ENCODE data around the gene INSM2. TPM values are rescaled to one million over a fixed set of nuclear protein-coding genes. Genes with fewer than 3 reads are reported as not detected.

The INSM2 gene
- total and polyA plus RNA-seq, 2 of the 13 experiments (the other 11 are each of a cell fraction or from before 2014, with no cell fraction given): not detected

GRCh38 chr14:35532783-35533356 lies 1.1 kb upstream of the INSM2 start:
- peak; percentile 3 for ATAC-seq
- peaks cover 25% of the 10 kb centered on the region; the same call in 1 of the 2 replicates for H4K20me1 ChIP-seq (ENCODE audit: insufficient read depth, low read length)
- in situ Hi-C loops (cut with HindIII; ENCODE audit: extremely low pct_ligation_motif_present, low pct_unique_long_range_greater_than_20kb) (loop anchor here (10.0 kb wide), 1 partner anchor 282 kb away; no protein-coding TSS in a partner anchor), intact Hi-C loops (cut with micrococcal nuclease; ENCODE audit: unreplicated experiment) (loop anchor here (5.0 kb wide), 2 partner anchors 96 to 154 kb away; no protein-coding TSS in a partner anchor)
- 22% methylated on average over 6 of the region's 6 CpGs for WGBS (ENCODE audit: low lambda C conversion rate)
- H3K4me2 ChIP-seq (ENCODE audit: low read depth, low read length): peak overlapping the region; percentile 94
- BruUV-seq (replicated peaks): no TSS peak
- FAIRE-seq: no peak
- POLR2A ChIA-PET: no interaction called here
- peak overlapping the region; percentile 62 to 80 (median 63) for H3K4me3 ChIP-seq (replicated peaks in 1 of 3; ENCODE audit: insufficient read depth in 1 of 3, low read depth in 2 of 3, low read length in 3 of 3)
- no peak overlapping the region for H2AFZ ChIP-seq (ENCODE audit: low read length)
- CTCF ChIA-PET (ENCODE audit: low intra/inter-chr PET ratio, low total read pairs): no interaction called here
- H3K36me3 ChIP-seq (replicated peaks in 1 of 2; ENCODE audit: control insufficient read depth in 1 of 2, insufficient read depth in 2 of 2, low read length in 2 of 2): no peaks in the 10 kb centered on the region
- no peak for DNase-seq (ENCODE audit: low spot score)
- H3K79me2 ChIP-seq (ENCODE audit: insufficient read depth, low read length): no peaks in the 10 kb centered on the region
- no peak overlapping the region for H3K9ac ChIP-seq (ENCODE audit: insufficient read depth, low read depth, low read length)
- peaks cover 13 to 55% of the 10 kb centered on the region in 2 experiments for H3K27me3 ChIP-seq (ENCODE audit: control insufficient read depth in 1 of 2, insufficient read depth in 2 of 2, low read length in 2 of 2)
- H3K27ac ChIP-seq (ENCODE audit: extremely low read length, insufficient read depth, low read length): no peak overlapping the region
- no peaks in the 10 kb centered on the region for H3K9me3 ChIP-seq (ENCODE audit: low read length)
- H3K4me1 ChIP-seq (ENCODE audit: insufficient read depth, low read length): peaks cover 20% of the 10 kb centered on the region
- TF ChIP-seq XBP1 (CRISPR knock-in tag; IDR thresholded peaks at IDR 0.05) (no peak), PRDM10 (CRISPR knock-in tag; IDR thresholded peaks at IDR 0.05; ENCODE audit: low read depth) (no peak), SAFB2 (CRISPR knock-in tag; IDR thresholded peaks at IDR 0.05; ENCODE audit: borderline replicate concordance, low read depth) (no peak), THAP8 (CRISPR knock-in tag; IDR thresholded peaks at IDR 0.05; ENCODE audit: borderline replicate concordance) (peak; percentile 2; the same call in 1 of the 2 replicates), CBX2 (IDR thresholded peaks at IDR 0.05; ENCODE audit: low read depth, low read length) (peak; percentile 90; the same call in 1 of the 2 replicates), CBX2 (CRISPR knock-in tag; IDR thresholded peaks at IDR 0.05; ENCODE audit: low read depth) (no peak), ZNF672 (CRISPR knock-in tag; IDR thresholded peaks at IDR 0.05) (no peak), HNF1B (CRISPR knock-in tag; IDR thresholded peaks at IDR 0.05) (no peak), EED (CRISPR knock-in tag; IDR thresholded peaks at IDR 0.05) (no peak), RORA (CRISPR knock-in tag; IDR thresholded peaks at IDR 0.05) (no peak), ATF3 (CRISPR knock-in tag; IDR thresholded peaks at IDR 0.05) (no peak), ATF4 (CRISPR knock-in tag; IDR thresholded peaks at IDR 0.05) (0 out of 4 replicates have a peak, but pooled peaks of 1 of the 2 experiments have one; percentile 8), PHF5A (CRISPR knock-in tag; IDR thresholded peaks at IDR 0.05; ENCODE audit: low read depth, unreplicated experiment) (no peak), ELF3 (CRISPR knock-in tag; IDR thresholded peaks at IDR 0.05) (no peak), ZNF326 (CRISPR knock-in tag; IDR thresholded peaks at IDR 0.05; ENCODE audit: borderline replicate concordance) (no peak), ZNF883 (CRISPR knock-in tag; IDR thresholded peaks at IDR 0.05; ENCODE audit: not compliant biosample characterization) (no peak), PHF8 (CRISPR knock-in tag; IDR thresholded peaks at IDR 0.05) (no peak), ZNF430 (CRISPR knock-in tag; IDR thresholded peaks at IDR 0.05) (no peak)

All from HepG2 (cell line).